HUES6 (cell line): ENCODE measurements around the gene LRCH3.
"Not testable (repeated sequence)": the region's sequence is repeated elsewhere in the genome, so short reads cannot be mapped to it uniquely, and the experiment has no call there.

Experiments
- H3K27ac ChIP-seq: 2 replicates; pipeline ENCODE4 v1.7.0; 2013; ENCODE audit warnings: low read depth, mild to moderate bottlenecking, low read length, inconsistent platforms
- H3K27me3 ChIP-seq: 2 replicates; pipeline ENCODE4 v1.6.1; 2013; ENCODE audit warnings: low read length; ENCODE audit not compliant: control insufficient read depth, insufficient read depth
- H3K36me3 ChIP-seq: 2 replicates; pipeline ENCODE4 v1.6.1; 2013; ENCODE audit warnings: low read length; ENCODE audit not compliant: control insufficient read depth, insufficient read depth
- H3K4me1 ChIP-seq: 2 replicates; pipeline ENCODE4 v1.6.1; 2013; ENCODE audit warnings: low read length; ENCODE audit not compliant: control insufficient read depth, insufficient read depth
- H3K4me3 ChIP-seq: 2 replicates; pipeline ENCODE4 v1.5.1; 2013; ENCODE audit warnings: low read depth, low read length
- H3K9ac ChIP-seq: one replicate; pipeline ENCODE4 v1.6.1; 2013; ENCODE audit warnings: mild to moderate bottlenecking, low read length
- H3K9me3 ChIP-seq: 2 replicates; pipeline ENCODE4 v1.6.1; 2013; ENCODE audit warnings: low read depth, low read length; ENCODE audit not compliant: control insufficient read depth, insufficient read depth

Gene LRCH3

GRCh38 chr3:197906850-197907187, 115.8 kb downstream of the LRCH3 start:
- Histone ChIP-seq H3K4me1 (peaks cover 7% of the 10 kb centered on the region; the same call in 1 of the 2 replicates), H3K9ac (no peak overlapping the region), H3K27me3 (no peaks in the 10 kb centered on the region), H3K27ac (no peak overlapping the region), H3K36me3 (no peaks in the 10 kb centered on the region), H3K9me3 (no peaks in the 10 kb centered on the region), H3K4me3 (no peak overlapping the region)

GRCh38 chr3:197907196-197907595, 116.1 kb downstream of the LRCH3 start:
- no peaks in the 10 kb centered on the region for H3K27me3 ChIP-seq
- H3K9me3 ChIP-seq = no peaks in the 10 kb centered on the region
- H3K36me3 ChIP-seq = no peaks in the 10 kb centered on the region
- H3K4me1 ChIP-seq = peaks cover 7% of the 10 kb centered on the region; the same call in 1 of the 2 replicates
- H3K4me3 ChIP-seq = no peak overlapping the region
- no peak overlapping the region for H3K9ac ChIP-seq
- no peak overlapping the region for H3K27ac ChIP-seq

- not testable (repeated sequence) for H3K4me1 ChIP-seq, H3K9me3 ChIP-seq, H3K27me3 ChIP-seq, H3K36me3 ChIP-seq, H3K4me3 ChIP-seq, H3K27ac ChIP-seq, H3K9ac ChIP-seq
These were observed 117.5 kb downstream of the LRCH3 start for GRCh38 chr3:197908550-197908949.

GRCh38 chr3:197908957-197909701, 118.1 kb downstream of the LRCH3 start:
- H3K9me3 ChIP-seq = no peaks in the 10 kb centered on the region
- H3K9ac ChIP-seq = no peak overlapping the region
- peaks cover 7% of the 10 kb centered on the region; the same call in 1 of the 2 replicates for H3K4me1 ChIP-seq
- H3K36me3 ChIP-seq = no peaks in the 10 kb centered on the region
- H3K27me3 ChIP-seq = no peaks in the 10 kb centered on the region
- H3K27ac ChIP-seq = no peak overlapping the region
- H3K4me3 ChIP-seq = no peak overlapping the region

GRCh38 chr3:197912741-197913476, 121.9 kb downstream of the LRCH3 start:
- no peaks in the 10 kb centered on the region for H3K27me3 ChIP-seq
- H3K9ac ChIP-seq = no peak overlapping the region
- no peaks in the 10 kb centered on the region for H3K36me3 ChIP-seq
- H3K27ac ChIP-seq = no peak overlapping the region
- no peaks in the 10 kb centered on the region for H3K9me3 ChIP-seq
- H3K4me3 ChIP-seq = no peak overlapping the region
- no peaks in the 10 kb centered on the region for H3K4me1 ChIP-seq

- Histone ChIP-seq H3K9ac (no peak overlapping the region), H3K27ac (no peak overlapping the region), H3K9me3 (no peaks in the 10 kb centered on the region), H3K4me3 (no peak overlapping the region), H3K4me1 (no peaks in the 10 kb centered on the region), H3K27me3 (no peaks in the 10 kb centered on the region), H3K36me3 (no peaks in the 10 kb centered on the region)
These were observed 122.8 kb downstream of the LRCH3 start for GRCh38 chr3:197913641-197914380.

- H3K9me3 ChIP-seq, H3K27me3 ChIP-seq, H3K4me1 ChIP-seq, H3K36me3 ChIP-seq, H3K9ac ChIP-seq, H3K27ac ChIP-seq, H3K4me3 ChIP-seq: not testable (repeated sequence)
These were observed 130.6 kb downstream of the LRCH3 start for GRCh38 chr3:197921429-197922275.

- no peaks in the 10 kb centered on the region for H3K4me1 ChIP-seq
- H3K9me3 ChIP-seq = no peaks in the 10 kb centered on the region
- no peak overlapping the region for H3K27ac ChIP-seq
- no peaks in the 10 kb centered on the region for H3K36me3 ChIP-seq
- H3K27me3 ChIP-seq = no peaks in the 10 kb centered on the region
- no peak overlapping the region for H3K9ac ChIP-seq
- no peak overlapping the region for H3K4me3 ChIP-seq
These were observed 135.4 kb downstream of the LRCH3 start for GRCh38 chr3:197926418-197926817.

GRCh38 chr3:197927578-197927977, 136.5 kb downstream of the LRCH3 start:
- not testable (repeated sequence) for H3K27ac ChIP-seq, H3K9me3 ChIP-seq, H3K27me3 ChIP-seq, H3K36me3 ChIP-seq, H3K4me1 ChIP-seq, H3K4me3 ChIP-seq, H3K9ac ChIP-seq

GRCh38 chr3:197936819-197937384, 145.8 kb downstream of the LRCH3 start:
- Histone ChIP-seq H3K27ac (no peak overlapping the region), H3K36me3 (no peaks in the 10 kb centered on the region), H3K27me3 (no peaks in the 10 kb centered on the region), H3K4me3 (no peak overlapping the region), H3K9me3 (no peaks in the 10 kb centered on the region), H3K4me1 (peaks cover 6% of the 10 kb centered on the region; the same call in 1 of the 2 replicates), H3K9ac (no peak overlapping the region)
